EH (cell line): ENCODE measurements around the gene ASCL4.

ENCODE experiments used
- DNase-seq: peaks from one replicate; pipeline ENCODE4 v3.0.0-alpha.2; 2015; ENCODE audit warnings: low read depth

Gene ASCL4

GRCh38 chr12:107778383-107779025 is 4.0 kb downstream of the ASCL4 start:
- no peak for DNase-seq

- no peak for DNase-seq
Observed at GRCh38 chr12:107779077-107779831, 4.8 kb downstream of the ASCL4 start.

- DNase-seq, result no peak
Observed at GRCh38 chr12:107780298-107780697, 5.8 kb downstream of the ASCL4 start.

- DNase-seq, result no peak
Observed at GRCh38 chr12:107782067-107782466, 7.6 kb downstream of the ASCL4 start.

- no peak for DNase-seq
Observed at GRCh38 chr12:107783406-107784376, 9.2 kb downstream of the ASCL4 start.

GRCh38 chr12:107788281-107788680 is 13.8 kb downstream of the ASCL4 start:
- DNase-seq, result no peak

GRCh38 chr12:107788690-107789458 is 14.4 kb downstream of the ASCL4 start:
- no peak for DNase-seq

- DNase-seq, result no peak
Observed at GRCh38 chr12:107791465-107792089, 17.1 kb downstream of the ASCL4 start.

- no peak for DNase-seq
Observed at GRCh38 chr12:107794451-107794850, 19.9 kb downstream of the ASCL4 start.

- no peak for DNase-seq
Observed at GRCh38 chr12:107798580-107798979, 24.1 kb downstream of the ASCL4 start.

- peak; percentile 49 for DNase-seq
Observed at GRCh38 chr12:107801150-107801549, 26.6 kb downstream of the ASCL4 start.

GRCh38 chr12:107803092-107803491 is 28.6 kb downstream of the ASCL4 start:
- DNase-seq, result no peak

GRCh38 chr12:107805488-107806180 is 31.1 kb downstream of the ASCL4 start:
- no peak for DNase-seq

- no peak for DNase-seq
Observed at GRCh38 chr12:107807471-107808150, 33.1 kb downstream of the ASCL4 start.

GRCh38 chr12:107817250-107817649 is 42.7 kb downstream of the ASCL4 start:
- no peak for DNase-seq

GRCh38 chr12:107818984-107819383 is 44.5 kb downstream of the ASCL4 start:
- DNase-seq, result peak; percentile 86

- DNase-seq, result no peak
Observed at GRCh38 chr12:107822356-107822755, 47.9 kb downstream of the ASCL4 start.
